Ishikawa (cell line): ENCODE results near the gene UPF2.

Experiments used
- CEBPB ChIP-seq: IDR thresholded peaks from 2 replicates; pipeline ENCODE4 v1.6.1; 2012
- CREB1 ChIP-seq: IDR thresholded peaks from 2 replicates; pipeline ENCODE4 v1.6.1; 2012; ENCODE audit warnings: low read depth
- EGR1 ChIP-seq: IDR thresholded peaks from 2 replicates; pipeline ENCODE4 v1.6.1; 2012
- EP300 ChIP-seq: IDR thresholded peaks from 2 replicates; pipeline ENCODE4 v1.6.1; 2012; ENCODE audit warnings: borderline replicate concordance
- FOXM1 ChIP-seq: IDR thresholded peaks from 2 replicates; pipeline ENCODE4 v1.6.1; 2012; ENCODE audit warnings: low read depth, borderline replicate concordance
- MAX ChIP-seq: IDR thresholded peaks from 2 replicates; pipeline ENCODE4 v1.6.1; 2012
- NFIC ChIP-seq: IDR thresholded peaks from 2 replicates; pipeline ENCODE4 v1.6.1; 2012
- RAD21 ChIP-seq: IDR thresholded peaks from 2 replicates; pipeline ENCODE4 v1.6.1; 2012; ENCODE audit warnings: low read depth
- REST ChIP-seq: IDR thresholded peaks from 2 replicates; pipeline ENCODE4 v1.6.1; 2012; ENCODE audit warnings: low read depth, mild to moderate bottlenecking
- TAF1 ChIP-seq: IDR thresholded peaks from 2 replicates; pipeline ENCODE4 v1.6.1; 2012; ENCODE audit warnings: low read depth, mild to moderate bottlenecking
- TCF12 ChIP-seq: IDR thresholded peaks from 2 replicates; pipeline ENCODE4 v1.6.1; 2012; ENCODE audit warnings: low read depth
- TEAD4 ChIP-seq: IDR thresholded peaks from 2 replicates; pipeline ENCODE4 v1.6.1; 2012
- USF1 ChIP-seq: IDR thresholded peaks from 2 replicates; pipeline ENCODE4 v1.6.1; 2012
- YY1 ChIP-seq: IDR thresholded peaks from 2 replicates; pipeline ENCODE4 v1.6.1; 2012; ENCODE audit warnings: low read depth
- ZBTB7A ChIP-seq: IDR thresholded peaks from 2 replicates; pipeline ENCODE4 v1.6.1; 2012; ENCODE audit warnings: low read depth

Gene UPF2

GRCh38 chr10:11891776-11892486 is 150.7 kb downstream of the UPF2 start:
- no peak for TF ChIP-seq REST
- no peak for TF ChIP-seq TCF12
- no peak for TF ChIP-seq CEBPB
- TF ChIP-seq MAX = no peak

GRCh38 chr10:11887381-11888227 is 155.0 kb downstream of the UPF2 start:
- TF ChIP-seq TEAD4 (no peak), USF1 (no peak), TCF12 (no peak), REST (no peak), RAD21 (no peak), EGR1 (no peak), YY1 (no peak), ZBTB7A (no peak), FOXM1 (no peak), TAF1 (no peak), NFIC (no peak)

GRCh38 chr10:11886851-11887250 is 155.8 kb downstream of the UPF2 start:
- peak; percentile 54 for TF ChIP-seq TEAD4
- TF ChIP-seq USF1 = no peak
- no peak for TF ChIP-seq YY1
- peak; percentile 12; the same call in 1 of the 2 replicates for TF ChIP-seq RAD21
- no peak for TF ChIP-seq TAF1
- TF ChIP-seq FOXM1 = 0 out of 2 replicates have a peak, but pooled peaks have one; percentile 26
- TF ChIP-seq EGR1 = no peak
- peak; percentile 73; the same call in 1 of the 2 replicates for TF ChIP-seq TCF12
- peak; percentile 34; the same call in 1 of the 2 replicates for TF ChIP-seq MAX
- TF ChIP-seq REST = no peak
- TF ChIP-seq NFIC = peak; percentile 85
- no peak for TF ChIP-seq CEBPB
- TF ChIP-seq EP300 = peak; percentile 60; the same call in 1 of the 2 replicates
- TF ChIP-seq ZBTB7A = peak; percentile 74
- no peak for TF ChIP-seq CREB1

GRCh38 chr10:11886138-11886474 is 156.5 kb downstream of the UPF2 start:
- TF ChIP-seq MAX (no peak), USF1 (no peak), TAF1 (no peak), ZBTB7A (no peak), EP300 (no peak), RAD21 (no peak), NFIC (no peak), CREB1 (no peak), EGR1 (no peak), CEBPB (no peak), TCF12 (no peak), TEAD4 (no peak), REST (no peak), YY1 (no peak), FOXM1 (no peak)
